GM10266 (cell line): Measurements from ENCODE around the gene MAP3K20.
"Not testable (repeated sequence)": the region's sequence is repeated elsewhere in the genome, so short reads cannot be mapped to it uniquely, and the experiment has no call there.

Source experiments
- DNase-seq: peaks from one replicate; pipeline ENCODE4 v3.0.0; 2012; ENCODE audit errors: extremely low spot score
- TF ChIP-seq, protein P1 (sequence below): IDR thresholded peaks from 2 replicates; pipeline ENCODE4 v1.5.1; 2012; ENCODE audit warnings: mild to moderate bottlenecking, low read depth; ENCODE audit not compliant: control insufficient read depth, insufficient read depth; ENCODE audit errors: missing control alignments

MAP3K20 gene

GRCh38 chr2:173298536-173299097 is 223.0 kb downstream of the MAP3K20 start:
- TF ChIP-seq, protein P1, sequence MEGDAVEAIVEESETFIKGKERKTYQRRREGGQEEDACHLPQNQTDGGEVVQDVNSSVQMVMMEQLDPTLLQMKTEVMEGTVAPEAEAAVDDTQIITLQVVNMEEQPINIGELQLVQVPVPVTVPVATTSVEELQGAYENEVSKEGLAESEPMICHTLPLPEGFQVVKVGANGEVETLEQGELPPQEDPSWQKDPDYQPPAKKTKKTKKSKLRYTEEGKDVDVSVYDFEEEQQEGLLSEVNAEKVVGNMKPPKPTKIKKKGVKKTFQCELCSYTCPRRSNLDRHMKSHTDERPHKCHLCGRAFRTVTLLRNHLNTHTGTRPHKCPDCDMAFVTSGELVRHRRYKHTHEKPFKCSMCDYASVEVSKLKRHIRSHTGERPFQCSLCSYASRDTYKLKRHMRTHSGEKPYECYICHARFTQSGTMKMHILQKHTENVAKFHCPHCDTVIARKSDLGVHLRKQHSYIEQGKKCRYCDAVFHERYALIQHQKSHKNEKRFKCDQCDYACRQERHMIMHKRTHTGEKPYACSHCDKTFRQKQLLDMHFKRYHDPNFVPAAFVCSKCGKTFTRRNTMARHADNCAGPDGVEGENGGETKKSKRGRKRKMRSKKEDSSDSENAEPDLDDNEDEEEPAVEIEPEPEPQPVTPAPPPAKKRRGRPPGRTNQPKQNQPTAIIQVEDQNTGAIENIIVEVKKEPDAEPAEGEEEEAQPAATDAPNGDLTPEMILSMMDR = no peak
- DNase-seq = no peak

DNA sequence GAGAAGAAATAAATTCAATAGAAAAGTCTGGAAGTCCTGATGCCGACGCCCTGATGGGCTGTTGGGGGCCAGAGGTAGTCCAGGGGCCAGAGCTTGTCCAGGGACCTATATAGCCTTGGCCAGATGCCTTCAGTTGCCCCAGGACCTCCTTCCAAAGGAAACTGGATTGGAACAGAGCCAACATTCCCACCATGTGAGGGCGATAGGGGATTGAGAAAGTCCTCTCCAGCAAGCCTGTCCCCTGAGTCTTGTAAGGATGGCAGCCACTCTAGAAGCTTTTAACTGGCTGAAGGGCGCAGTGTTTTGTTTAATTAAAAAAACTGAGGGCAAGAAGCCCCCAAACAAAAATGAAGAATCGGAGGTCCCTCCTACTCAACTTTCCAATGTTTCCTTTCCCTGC is 224.1 kb downstream of the MAP3K20 start:
- no peak for DNase-seq
- TF ChIP-seq, protein P1 = no peak

DNA sequence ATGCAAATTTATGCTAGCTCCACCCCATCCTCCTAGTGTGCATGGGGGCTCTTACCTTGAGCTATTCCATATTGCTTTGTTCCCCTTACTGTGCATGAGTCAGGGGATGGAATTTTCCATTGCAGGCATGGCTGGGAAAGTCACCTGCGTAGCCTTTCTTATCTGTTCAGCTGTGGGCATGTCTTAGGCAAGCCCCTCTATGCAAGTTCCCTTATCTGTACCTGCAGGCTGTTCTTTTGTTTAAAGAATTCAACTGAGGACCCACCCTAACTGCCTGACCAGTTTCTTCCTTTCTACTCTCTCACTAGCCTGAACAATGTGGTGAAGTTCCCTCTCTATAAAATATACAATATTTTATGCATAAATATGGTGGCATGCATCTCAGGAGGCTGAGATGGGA is 224.8 kb downstream of the MAP3K20 start:
- DNase-seq = no peak
- TF ChIP-seq, protein P1 = no peak

- DNase-seq = not testable (repeated sequence)
Measured at GRCh38 chr2:173301549-173301948, 225.9 kb downstream of the MAP3K20 start.

- no peak for DNase-seq
- TF ChIP-seq, protein P1 = no peak
Measured at GRCh38 chr2:173305303-173305702, 229.7 kb downstream of the MAP3K20 start.

GRCh38 chr2:173307293-173307692 is 231.6 kb downstream of the MAP3K20 start:
- peak; percentile 56 for DNase-seq
- TF ChIP-seq, protein P1 = no peak

GRCh38 chr2:173309370-173309769 is 233.7 kb downstream of the MAP3K20 start:
- not testable (repeated sequence) for DNase-seq

- DNase-seq = no peak
- TF ChIP-seq, protein P1 = no peak
Measured at GRCh38 chr2:173311844-173312606, 236.4 kb downstream of the MAP3K20 start.
